NCI-H128 (cell line): Measurements from ENCODE around the gene PXN.
"Not testable (repeated sequence)": the region's sequence is repeated elsewhere in the genome, so short reads cannot be mapped to it uniquely, and the experiment has no call there.

Experiments
- DNase-seq: peaks from one replicate; lab custom pipeline; 2025; ENCODE audit not compliant: unreplicated experiment; lab: John Stamatoyannopoulos, UW

PXN gene

GRCh38 chr12:120242275-120242799 lies 23.2 kb downstream of the PXN start:
- no peak for DNase-seq

DNA sequence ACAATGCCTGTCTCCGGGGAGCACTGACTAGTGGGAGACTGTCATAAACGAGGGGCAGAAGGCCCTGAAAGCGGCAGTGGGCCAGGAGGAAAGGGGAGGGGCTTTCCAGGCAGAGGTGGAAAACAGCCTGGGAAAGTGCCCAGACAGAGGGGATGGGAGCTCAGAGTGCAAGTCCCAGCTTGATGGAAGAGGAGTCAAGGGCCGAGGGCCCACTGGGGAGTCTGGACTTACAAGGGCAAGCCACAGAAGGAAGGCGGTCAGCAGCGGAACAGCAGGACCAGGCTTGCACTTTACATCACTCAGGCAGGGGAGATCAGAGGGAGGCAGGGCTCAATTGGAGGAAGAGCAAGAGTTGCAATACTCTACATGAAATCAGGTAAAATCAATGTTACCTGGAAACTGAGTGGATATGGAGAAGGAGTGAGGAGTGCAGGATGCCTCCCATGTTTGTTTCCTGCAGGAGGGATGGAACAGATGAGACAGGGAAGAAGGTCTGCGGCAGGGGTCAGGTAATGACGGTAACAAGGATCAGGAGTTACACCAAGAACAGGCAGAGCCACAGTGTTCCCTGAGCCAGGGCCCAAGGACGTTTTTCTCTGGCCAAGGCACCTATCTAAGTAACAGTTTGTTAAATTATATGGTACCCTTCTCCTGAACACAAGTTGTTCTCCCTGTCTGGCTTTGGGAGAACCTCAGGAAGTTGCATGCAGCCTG lies 23.8 kb downstream of the PXN start:
- no peak for DNase-seq

GRCh38 chr12:120240495-120240833 lies 25.1 kb downstream of the PXN start:
- DNase-seq, result no peak

GRCh38 chr12:120239776-120240494 lies 25.6 kb downstream of the PXN start:
- DNase-seq, result no peak

DNA sequence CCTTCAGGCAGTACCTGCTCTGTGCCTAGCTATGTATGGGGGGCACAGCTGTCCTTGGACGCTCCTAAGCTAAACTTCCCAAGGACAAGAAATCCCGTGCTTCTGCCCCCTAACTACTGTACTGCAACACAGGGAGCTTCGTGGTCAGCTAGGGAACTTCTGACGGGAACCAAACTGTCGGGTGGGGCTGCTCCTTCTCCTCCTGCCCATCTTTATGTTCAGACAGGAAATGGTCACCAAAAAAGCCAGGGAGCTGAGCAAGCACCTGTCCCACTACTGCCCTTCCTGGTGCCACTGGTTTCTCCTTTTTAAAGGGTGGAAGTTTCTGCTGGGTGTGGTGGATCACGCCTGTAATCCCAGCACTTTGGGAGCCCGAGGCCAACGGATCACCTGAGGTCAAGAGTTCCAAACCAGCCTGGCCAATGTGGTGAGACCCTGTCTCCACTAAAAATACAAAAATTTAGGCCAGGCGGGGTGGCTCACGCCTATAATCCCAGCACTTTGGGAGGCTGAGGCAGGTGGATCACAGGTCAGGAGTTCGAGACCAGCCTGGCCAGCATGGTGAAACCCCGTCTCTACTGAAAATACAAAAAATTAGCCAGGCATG lies 26.6 kb downstream of the PXN start:
- no peak for DNase-seq

DNA sequence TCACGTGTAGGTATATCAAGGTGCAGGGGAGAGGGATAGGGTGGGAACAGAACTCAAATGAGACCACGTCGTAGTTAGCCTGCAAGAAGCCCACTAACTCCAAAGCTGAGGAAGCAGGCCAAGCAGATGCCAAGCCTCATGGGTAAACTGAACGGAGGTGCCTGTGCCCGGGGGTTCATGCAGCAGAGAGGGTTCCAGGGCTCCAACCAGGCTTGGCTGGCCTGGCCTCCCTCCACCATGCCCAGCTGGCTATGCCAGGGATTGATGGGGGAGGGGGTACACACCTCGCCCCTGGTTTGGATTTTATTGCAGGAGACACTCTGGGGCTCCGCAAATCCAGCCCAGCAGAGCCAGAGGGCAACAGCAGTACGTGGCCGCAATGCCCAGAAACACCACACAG lies 27.3 kb downstream of the PXN start:
- DNase-seq, result no peak

DNA sequence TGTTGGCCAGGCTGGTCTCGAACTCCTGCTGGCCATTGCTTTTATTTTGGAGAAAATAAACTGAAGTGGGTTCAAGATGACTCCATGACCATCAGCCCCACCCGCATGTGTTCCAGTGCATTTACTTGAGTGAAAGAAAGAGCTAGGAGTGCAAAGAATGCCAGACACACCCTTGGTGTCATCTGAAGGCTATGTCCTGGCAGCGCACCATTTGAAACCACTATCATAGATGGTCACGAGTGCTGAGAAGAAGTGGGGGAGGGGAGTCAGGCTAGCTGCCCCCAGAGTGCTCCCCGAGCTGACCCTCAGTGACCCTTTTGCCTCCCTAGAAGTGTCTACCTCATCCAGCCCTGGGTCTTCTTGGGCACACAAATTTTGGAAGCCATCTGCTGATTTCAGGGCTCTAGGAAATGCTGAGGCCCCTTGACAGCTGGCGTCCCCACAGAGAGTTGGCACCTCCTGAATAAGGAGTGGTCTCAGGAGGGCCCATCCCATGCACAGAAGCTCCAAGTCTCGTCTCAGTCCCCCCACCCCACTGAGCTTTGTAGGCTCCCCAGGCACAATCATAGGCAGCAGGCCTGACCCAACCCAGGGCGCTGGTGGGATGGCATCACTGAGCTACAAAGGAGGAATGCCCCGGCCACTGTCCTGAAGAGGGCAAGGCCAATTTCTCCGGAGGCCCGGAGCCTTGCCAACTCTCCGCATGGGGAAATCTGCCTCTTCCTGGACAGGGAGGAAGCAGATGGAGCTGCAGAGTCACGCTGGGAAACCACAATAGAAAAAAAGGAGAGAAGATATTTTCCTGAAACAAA lies 28.0 kb downstream of the PXN start:
- no peak for DNase-seq

DNA sequence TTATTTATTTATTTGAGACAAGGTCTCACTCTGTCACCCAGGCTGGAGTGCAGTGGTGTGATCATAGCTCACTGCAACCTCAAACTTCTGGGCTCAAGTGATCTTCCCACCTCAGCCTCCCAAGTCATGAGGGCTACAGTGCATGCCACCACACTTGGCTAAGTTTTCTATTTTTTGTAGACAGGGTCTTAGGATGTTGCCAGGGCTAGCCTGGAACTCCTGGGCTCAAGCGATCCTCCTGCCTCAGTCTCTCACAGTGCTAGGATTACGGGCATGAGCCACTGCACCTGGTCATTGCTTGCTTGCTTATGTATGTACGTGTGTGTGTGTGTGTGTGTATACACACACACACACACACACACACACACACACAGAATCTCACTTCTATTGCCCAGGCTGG lies 28.7 kb downstream of the PXN start:
- DNase-seq, result not testable (repeated sequence)

- no peak for DNase-seq
Measured at GRCh38 chr12:120235369-120236323, 29.9 kb downstream of the PXN start.

GRCh38 chr12:120234643-120235368 lies 30.7 kb downstream of the PXN start:
- no peak for DNase-seq

- DNase-seq, result no peak
Measured at GRCh38 chr12:120231316-120232011, 34.1 kb downstream of the PXN start.

DNA sequence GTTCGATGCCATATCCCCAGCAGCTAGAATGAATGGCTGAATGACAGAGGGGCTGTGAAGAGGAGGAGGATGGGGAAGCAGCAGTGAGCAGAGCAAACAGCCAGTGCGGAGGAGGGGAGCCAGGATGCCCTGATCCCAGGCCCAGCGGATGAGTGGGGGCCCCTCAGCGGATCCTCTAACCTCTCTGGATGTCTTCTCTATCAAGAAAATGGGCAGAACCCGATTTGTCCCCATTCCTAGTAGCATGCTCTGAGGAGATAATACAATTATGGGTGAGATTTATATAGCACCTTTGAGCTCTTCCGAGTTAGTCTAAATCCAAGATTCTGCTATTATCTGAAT lies 34.6 kb downstream of the PXN start:
- no peak for DNase-seq

DNA sequence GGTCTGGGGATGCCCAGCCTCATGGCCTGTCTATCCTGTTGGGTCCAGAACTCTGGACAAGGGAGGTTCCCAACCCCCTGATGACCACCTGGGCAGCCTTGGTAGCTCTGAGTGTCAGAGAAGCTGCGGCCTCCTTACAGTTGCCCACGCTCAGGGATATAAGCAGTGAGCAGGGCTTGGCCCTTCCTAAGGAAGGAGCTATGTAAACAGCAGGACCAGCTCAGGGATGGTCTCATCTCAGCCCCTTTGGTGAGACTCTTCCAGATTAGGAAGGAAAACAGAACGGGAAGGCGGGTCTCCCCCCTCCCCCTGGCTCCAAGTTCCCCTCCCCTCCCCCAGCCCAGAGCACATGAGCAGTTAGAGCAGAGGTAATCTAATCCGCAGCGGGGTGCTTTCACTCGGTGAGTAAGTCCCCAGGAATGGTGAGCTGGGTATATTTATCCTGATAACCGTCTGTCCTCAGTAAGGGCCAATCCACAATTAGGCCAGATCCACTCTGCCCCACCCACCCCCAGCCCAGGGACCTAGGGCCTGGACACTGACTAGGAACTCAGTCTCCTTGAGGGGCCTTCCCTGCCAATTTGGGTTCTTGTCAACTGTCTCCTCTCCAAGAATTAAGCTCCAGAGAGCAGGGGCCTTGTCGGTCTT lies 35.1 kb downstream of the PXN start:
- DNase-seq, result no peak

DNA sequence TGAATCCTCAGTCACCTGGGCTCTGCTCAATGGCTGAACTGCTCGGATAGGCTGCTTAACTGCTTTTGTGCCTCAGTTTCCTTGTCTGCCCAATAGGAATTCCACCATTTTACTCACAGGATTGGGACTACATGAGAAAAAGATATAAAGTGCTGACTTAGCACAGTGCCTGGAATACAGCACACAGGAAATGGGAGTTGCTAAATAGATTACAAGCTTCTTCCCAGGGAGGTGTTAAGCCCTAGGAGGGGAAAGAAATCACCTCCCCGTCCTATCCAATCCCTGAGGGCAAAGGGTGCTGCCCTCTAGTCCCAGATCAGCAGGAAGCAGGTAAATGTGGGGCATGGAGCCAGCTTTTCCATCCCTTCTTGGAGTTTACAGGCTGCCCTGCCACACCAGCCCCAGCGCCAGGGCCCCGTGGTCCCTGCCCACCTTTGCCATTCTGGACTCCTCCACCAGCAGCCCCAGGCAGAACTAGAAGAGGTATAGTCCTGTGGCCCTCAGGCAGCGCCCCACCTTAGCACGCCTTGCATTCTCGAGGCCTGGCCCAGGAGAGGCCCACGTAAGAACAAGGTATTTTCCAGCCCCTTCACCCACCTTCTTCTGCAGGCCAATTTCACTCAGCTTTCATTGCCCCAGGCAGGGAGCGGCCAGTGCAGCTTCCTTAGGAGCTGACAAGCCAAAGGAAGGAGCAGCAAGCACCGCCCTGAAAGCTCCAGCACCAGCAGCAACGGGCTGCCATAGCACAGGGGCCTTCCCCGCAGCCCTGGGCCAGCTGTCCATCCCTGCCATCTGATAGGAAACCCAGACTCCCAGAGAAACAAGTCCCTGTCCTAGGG lies 35.8 kb downstream of the PXN start:
- no peak for DNase-seq

- no peak for DNase-seq
Measured at GRCh38 chr12:120229071-120229486, 36.5 kb downstream of the PXN start.

DNA sequence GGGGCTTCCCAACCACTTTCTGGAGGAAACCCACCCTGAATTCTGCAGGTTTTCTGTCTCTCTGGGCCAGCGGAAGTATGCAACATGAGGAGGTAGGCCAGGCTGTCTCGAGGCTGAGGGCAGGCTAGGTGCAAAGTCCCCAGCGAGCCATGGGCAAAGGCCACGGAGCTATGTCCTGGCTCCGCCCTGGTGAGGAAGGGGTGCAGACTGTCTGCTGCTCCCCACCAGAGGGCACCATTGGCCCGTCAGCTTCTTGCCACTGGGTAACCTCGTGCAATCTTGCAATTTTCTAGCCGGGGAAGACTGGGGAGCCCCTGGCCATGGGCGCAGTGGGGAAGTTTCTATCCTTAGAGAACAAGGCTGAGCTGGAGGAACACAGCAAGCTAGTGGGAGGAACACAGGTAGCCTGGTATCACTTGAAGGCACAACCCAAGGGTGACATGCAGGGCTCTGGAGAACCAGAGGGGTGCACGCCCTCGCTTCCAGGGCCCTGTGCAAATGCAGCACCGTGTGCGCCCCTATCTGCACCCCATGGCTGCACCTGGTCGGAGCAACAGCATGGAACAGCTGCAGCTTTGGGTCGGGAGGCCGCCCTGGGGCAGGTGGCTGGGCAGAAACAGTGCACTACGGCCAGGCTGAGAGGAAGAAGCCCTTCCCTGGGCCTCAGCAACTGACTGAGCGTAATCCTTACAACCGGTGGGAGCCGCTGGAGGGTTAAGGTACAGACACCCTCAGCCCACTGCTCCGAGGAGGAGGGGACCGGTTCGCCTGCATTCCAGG lies 37.0 kb downstream of the PXN start:
- peak; percentile 53 for DNase-seq

DNA sequence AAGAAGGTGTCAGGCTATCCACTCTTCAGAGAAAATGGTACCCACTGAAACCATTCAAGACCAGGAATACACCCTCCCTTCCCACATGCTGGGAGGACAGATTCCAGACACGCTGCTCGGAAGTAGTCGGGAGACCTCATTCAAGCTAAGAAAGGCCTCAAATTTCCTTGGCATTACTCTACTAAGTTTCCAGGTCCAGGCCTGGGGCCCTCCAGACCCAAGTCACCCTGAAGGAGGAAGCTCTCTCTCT lies 37.6 kb downstream of the PXN start:
- DNase-seq, result no peak
